SW 1271 (cell line): Measurements from ENCODE around the gene HMGA1.
"Not testable (repeated sequence)": the region's sequence is repeated elsewhere in the genome, so short reads cannot be mapped to it uniquely, and the experiment has no call there.

Source experiments
- DNase-seq, 2 experiments: peaks; one replicate each; lab custom pipeline; 2025; lab: John Stamatoyannopoulos, UW

HMGA1 gene

GRCh38 chr6:34260576-34261267, 24.0 kb downstream of the HMGA1 start:
- no peak for DNase-seq

- DNase-seq: not testable (repeated sequence)
These were observed 26.8 kb downstream of the HMGA1 start for GRCh38 chr6:34263484-34263883.

- no peak for DNase-seq
These were observed 31.1 kb downstream of the HMGA1 start for GRCh38 chr6:34267746-34268145.

GRCh38 chr6:34269132-34269531, 32.5 kb downstream of the HMGA1 start:
- DNase-seq: not testable (repeated sequence)

- DNase-seq: not testable (repeated sequence)
These were observed 33.1 kb downstream of the HMGA1 start for GRCh38 chr6:34269658-34270341.

- no peak for DNase-seq
These were observed 35.6 kb downstream of the HMGA1 start for GRCh38 chr6:34272013-34272926.

- DNase-seq: no peak
These were observed 36.7 kb downstream of the HMGA1 start for GRCh38 chr6:34273242-34273805.

- no peak for DNase-seq
These were observed 37.5 kb downstream of the HMGA1 start for GRCh38 chr6:34274129-34274528.

GRCh38 chr6:34275128-34275804, 38.6 kb downstream of the HMGA1 start:
- DNase-seq: no peak

GRCh38 chr6:34276191-34276590, 39.5 kb downstream of the HMGA1 start:
- DNase-seq: no peak

- DNase-seq: no peak
These were observed 40.4 kb downstream of the HMGA1 start for GRCh38 chr6:34276881-34277762.

GRCh38 chr6:34277763-34278112, 41.1 kb downstream of the HMGA1 start:
- DNase-seq: no peak

- DNase-seq: no peak
These were observed 42.2 kb downstream of the HMGA1 start for GRCh38 chr6:34278833-34279232.

- DNase-seq: no peak
These were observed 43.5 kb downstream of the HMGA1 start for GRCh38 chr6:34280216-34280615.

- no peak for DNase-seq
These were observed 45.1 kb downstream of the HMGA1 start for GRCh38 chr6:34281702-34282334.

GRCh38 chr6:34284563-34285447, 48.1 kb downstream of the HMGA1 start:
- no peak for DNase-seq

- DNase-seq: no peak
These were observed 48.9 kb downstream of the HMGA1 start for GRCh38 chr6:34285448-34286164.

- DNase-seq: no peak
These were observed 51.9 kb downstream of the HMGA1 start for GRCh38 chr6:34288581-34288980.

GRCh38 chr6:34289137-34289536, 52.5 kb downstream of the HMGA1 start:
- no peak for DNase-seq
